LNCaP clone FGC (cell line): ENCODE data around the gene FKBP6.
A peak's percentile ranks its signal among the peaks of the same experiment; 100 is the strongest.
"Not testable (repeated sequence)": the region's sequence is repeated elsewhere in the genome, so short reads cannot be mapped to it uniquely, and the experiment has no call there.

Experiments
- DNase-seq: peaks from one replicate; pipeline ENCODE4 v3.0.0-alpha.2; 2011; ENCODE audit warnings: low read depth
- H3K4me3 ChIP-seq: 2 replicates; pipeline ENCODE4 v1.5.1; 2011; ENCODE audit warnings: mild to moderate bottlenecking, low read depth, low read length, control low read depth
- CTCF ChIP-seq: IDR thresholded peaks from 2 replicates; pipeline ENCODE4 v1.5.1; 2012; ENCODE audit warnings: mild to moderate bottlenecking; ENCODE audit not compliant: control insufficient read depth, insufficient read depth; ENCODE audit errors: extremely low read depth

FKBP6 gene

GRCh38 chr7:73358590-73359275 lies 30.8 kb downstream of the FKBP6 start:
- no peak for DNase-seq
- peak overlapping the region; percentile 35 for H3K4me3 ChIP-seq
- TF ChIP-seq CTCF, result no peak

- no peak overlapping the region for H3K4me3 ChIP-seq
- TF ChIP-seq CTCF, result no peak
- no peak for DNase-seq
Measured at GRCh38 chr7:73359306-73359705, 31.3 kb downstream of the FKBP6 start.

- H3K4me3 ChIP-seq, result no peak overlapping the region
- TF ChIP-seq CTCF, result no peak
- no peak for DNase-seq
Measured at GRCh38 chr7:73359746-73360375, 31.9 kb downstream of the FKBP6 start.

- not testable (repeated sequence) for DNase-seq, H3K4me3 ChIP-seq
Measured at GRCh38 chr7:73360590-73360989, 32.6 kb downstream of the FKBP6 start.

- TF ChIP-seq CTCF, result no peak
- no peak for DNase-seq
- no peak overlapping the region for H3K4me3 ChIP-seq
Measured at GRCh38 chr7:73363225-73364005, 35.5 kb downstream of the FKBP6 start.

- TF ChIP-seq CTCF, result no peak
- no peak overlapping the region for H3K4me3 ChIP-seq
- no peak for DNase-seq
Measured at GRCh38 chr7:73364006-73364728, 36.2 kb downstream of the FKBP6 start.

GRCh38 chr7:73366127-73366526 lies 38.2 kb downstream of the FKBP6 start:
- no peak for TF ChIP-seq CTCF
- DNase-seq, result no peak
- H3K4me3 ChIP-seq, result no peak overlapping the region
